ENCODE results near the gene SPATA4. TPM values are rescaled to one million over a fixed set of nuclear protein-coding genes. Genes with fewer than 3 reads are reported as not detected.

Gene SPATA4
- total RNA-seq, 1 donor from 2014 or later: not detected

- H3K9me3 Mint-ChIP-seq (ENCODE audit: unreplicated experiment): no peaks in the 10 kb centered on the region
- H3K4me1 Mint-ChIP-seq (ENCODE audit: low read depth, unreplicated experiment): no peaks in the 10 kb centered on the region
- no peak overlapping the region for H3K4me3 Mint-ChIP-seq (ENCODE audit: unreplicated experiment)
- H3K36me3 Mint-ChIP-seq (ENCODE audit: unreplicated experiment): no peaks in the 10 kb centered on the region
- DNase-seq: no peak
- no peaks in the 10 kb centered on the region for H3K27me3 Mint-ChIP-seq (ENCODE audit: unreplicated experiment)
- H3K27ac Mint-ChIP-seq (ENCODE audit: unreplicated experiment): no peak overlapping the region
- TF ChIP-seq, protein P1, sequence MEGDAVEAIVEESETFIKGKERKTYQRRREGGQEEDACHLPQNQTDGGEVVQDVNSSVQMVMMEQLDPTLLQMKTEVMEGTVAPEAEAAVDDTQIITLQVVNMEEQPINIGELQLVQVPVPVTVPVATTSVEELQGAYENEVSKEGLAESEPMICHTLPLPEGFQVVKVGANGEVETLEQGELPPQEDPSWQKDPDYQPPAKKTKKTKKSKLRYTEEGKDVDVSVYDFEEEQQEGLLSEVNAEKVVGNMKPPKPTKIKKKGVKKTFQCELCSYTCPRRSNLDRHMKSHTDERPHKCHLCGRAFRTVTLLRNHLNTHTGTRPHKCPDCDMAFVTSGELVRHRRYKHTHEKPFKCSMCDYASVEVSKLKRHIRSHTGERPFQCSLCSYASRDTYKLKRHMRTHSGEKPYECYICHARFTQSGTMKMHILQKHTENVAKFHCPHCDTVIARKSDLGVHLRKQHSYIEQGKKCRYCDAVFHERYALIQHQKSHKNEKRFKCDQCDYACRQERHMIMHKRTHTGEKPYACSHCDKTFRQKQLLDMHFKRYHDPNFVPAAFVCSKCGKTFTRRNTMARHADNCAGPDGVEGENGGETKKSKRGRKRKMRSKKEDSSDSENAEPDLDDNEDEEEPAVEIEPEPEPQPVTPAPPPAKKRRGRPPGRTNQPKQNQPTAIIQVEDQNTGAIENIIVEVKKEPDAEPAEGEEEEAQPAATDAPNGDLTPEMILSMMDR (IDR thresholded peaks at IDR 0.05; ENCODE audit: partially characterized antibody, unreplicated experiment): no peak
Observed at GRCh38 chr4:176188654-176189053, 6.7 kb downstream of the SPATA4 start.

DNA sequence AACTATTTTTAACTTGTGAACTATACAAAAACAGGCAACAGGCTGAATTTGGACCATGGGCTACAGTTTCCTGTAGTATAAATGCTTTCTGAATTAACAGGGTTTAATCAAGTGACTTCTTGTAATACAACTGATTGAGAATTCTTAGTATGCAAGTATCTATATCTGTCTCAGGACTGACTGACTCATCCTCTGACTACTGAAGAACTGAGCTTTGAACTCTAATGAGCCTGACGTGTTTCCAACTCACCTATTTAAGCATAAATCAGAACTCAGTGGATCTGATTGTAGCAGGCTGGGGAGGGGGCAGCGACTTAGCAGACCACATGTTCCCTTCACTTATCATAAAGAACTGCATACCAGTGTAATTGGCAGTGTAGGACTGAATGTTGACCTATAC, 7.8 kb downstream of the SPATA4 start:
- no peaks in the 10 kb centered on the region for H3K36me3 Mint-ChIP-seq (ENCODE audit: unreplicated experiment)
- no peak overlapping the region for H3K27ac Mint-ChIP-seq (ENCODE audit: unreplicated experiment)
- DNase-seq: no peak
- H3K9me3 Mint-ChIP-seq (ENCODE audit: unreplicated experiment): no peaks in the 10 kb centered on the region
- H3K27me3 Mint-ChIP-seq (ENCODE audit: unreplicated experiment): no peaks in the 10 kb centered on the region
- no peak overlapping the region for H3K4me3 Mint-ChIP-seq (ENCODE audit: unreplicated experiment)
- TF ChIP-seq, protein P1 (IDR thresholded peaks at IDR 0.05; ENCODE audit: partially characterized antibody, unreplicated experiment): no peak
- H3K4me1 Mint-ChIP-seq (ENCODE audit: low read depth, unreplicated experiment): no peaks in the 10 kb centered on the region

DNA sequence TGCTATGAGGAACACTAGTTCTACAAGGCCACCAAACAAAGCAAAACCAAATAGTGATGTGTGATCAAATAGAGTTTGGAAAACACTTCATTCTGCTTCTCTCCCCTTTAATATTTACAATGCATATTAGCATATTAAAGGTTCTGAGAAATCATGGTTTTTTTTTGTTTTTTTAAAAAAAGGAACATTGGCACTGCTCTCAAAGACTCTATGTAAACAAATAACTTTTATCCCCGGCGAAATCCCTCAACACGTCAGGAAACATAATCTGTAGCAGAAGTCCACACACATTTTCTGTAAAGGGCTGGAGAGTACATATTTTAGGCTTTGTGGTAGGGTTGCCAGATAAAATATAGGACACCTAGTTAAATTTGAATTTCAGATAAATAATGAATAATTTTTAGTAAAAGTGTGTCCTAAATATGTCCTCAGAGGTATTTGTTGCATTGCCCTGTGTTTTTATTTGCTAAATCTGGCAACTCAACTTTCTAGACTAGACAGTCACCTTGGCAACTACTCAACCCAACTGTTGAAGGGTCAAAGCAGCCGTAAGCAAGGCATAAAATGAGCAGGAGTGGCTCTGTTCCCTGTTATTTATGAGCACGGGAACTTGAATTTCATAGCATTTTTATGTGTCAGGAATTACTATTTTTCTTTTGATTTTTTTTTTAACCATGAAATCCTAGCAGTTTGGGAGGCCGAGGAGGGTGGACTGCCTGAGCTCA, 8.6 kb downstream of the SPATA4 start:
- no peaks in the 10 kb centered on the region for H3K9me3 Mint-ChIP-seq (ENCODE audit: unreplicated experiment)
- H3K4me1 Mint-ChIP-seq (ENCODE audit: low read depth, unreplicated experiment): no peaks in the 10 kb centered on the region
- H3K36me3 Mint-ChIP-seq (ENCODE audit: unreplicated experiment): no peaks in the 10 kb centered on the region
- H3K27me3 Mint-ChIP-seq (ENCODE audit: unreplicated experiment): no peaks in the 10 kb centered on the region
- TF ChIP-seq, protein P1 (IDR thresholded peaks at IDR 0.05; ENCODE audit: partially characterized antibody, unreplicated experiment): no peak
- no peak overlapping the region for H3K27ac Mint-ChIP-seq (ENCODE audit: unreplicated experiment)
- no peak overlapping the region for H3K4me3 Mint-ChIP-seq (ENCODE audit: unreplicated experiment)
- DNase-seq: no peak

DNA sequence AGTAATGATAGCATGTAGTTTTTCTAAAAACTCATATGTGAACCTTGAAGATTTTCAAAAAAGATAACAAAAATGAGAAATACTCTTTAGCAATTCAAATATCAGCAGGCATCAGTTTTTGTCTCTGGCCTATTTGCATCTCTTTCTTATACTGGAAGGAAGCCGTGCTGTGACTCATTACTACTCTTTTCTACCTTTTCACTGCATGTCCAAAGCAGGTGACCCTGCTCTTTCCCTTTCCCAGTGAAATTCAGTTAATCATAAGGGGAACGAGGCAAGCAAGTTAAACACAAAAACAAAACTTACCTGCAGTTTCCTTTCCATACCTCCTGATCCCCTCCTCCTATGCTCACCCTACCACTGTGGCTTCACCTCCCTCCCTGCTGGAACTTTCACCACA, 9.3 kb downstream of the SPATA4 start:
- H3K4me1 Mint-ChIP-seq (ENCODE audit: low read depth, unreplicated experiment): no peaks in the 10 kb centered on the region
- no peaks in the 10 kb centered on the region for H3K36me3 Mint-ChIP-seq (ENCODE audit: unreplicated experiment)
- H3K9me3 Mint-ChIP-seq (ENCODE audit: unreplicated experiment): no peaks in the 10 kb centered on the region
- TF ChIP-seq, protein P1 (IDR thresholded peaks at IDR 0.05; ENCODE audit: partially characterized antibody, unreplicated experiment): no peak
- H3K27me3 Mint-ChIP-seq (ENCODE audit: unreplicated experiment): no peaks in the 10 kb centered on the region
- H3K27ac Mint-ChIP-seq (ENCODE audit: unreplicated experiment): no peak overlapping the region
- no peak overlapping the region for H3K4me3 Mint-ChIP-seq (ENCODE audit: unreplicated experiment)
- no peak for DNase-seq

DNA sequence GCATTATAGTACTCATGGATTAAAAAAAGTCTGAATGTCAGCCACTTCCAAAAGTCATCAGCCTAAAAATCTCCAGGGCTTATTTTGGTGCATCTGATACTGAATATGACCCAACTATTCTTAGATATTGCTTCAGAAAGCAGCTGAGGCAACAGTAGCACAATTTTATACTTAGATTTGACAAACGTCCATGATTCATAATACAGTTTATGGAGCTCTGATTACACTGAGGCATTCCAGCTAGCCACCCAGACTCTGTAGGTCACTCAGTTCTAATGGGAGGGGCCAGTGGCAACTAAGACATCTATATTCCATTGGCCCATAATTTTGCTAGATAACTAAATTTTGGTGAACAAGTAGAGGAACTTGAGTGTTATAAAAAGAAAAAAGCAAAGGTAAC, 10.3 kb downstream of the SPATA4 start:
- H3K4me1 Mint-ChIP-seq (ENCODE audit: low read depth, unreplicated experiment): no peaks in the 10 kb centered on the region
- H3K4me3 Mint-ChIP-seq (ENCODE audit: unreplicated experiment): no peak overlapping the region
- TF ChIP-seq, protein P1 (IDR thresholded peaks at IDR 0.05; ENCODE audit: partially characterized antibody, unreplicated experiment): no peak
- DNase-seq: no peak
- no peaks in the 10 kb centered on the region for H3K27me3 Mint-ChIP-seq (ENCODE audit: unreplicated experiment)
- no peaks in the 10 kb centered on the region for H3K9me3 Mint-ChIP-seq (ENCODE audit: unreplicated experiment)
- no peaks in the 10 kb centered on the region for H3K36me3 Mint-ChIP-seq (ENCODE audit: unreplicated experiment)
- no peak overlapping the region for H3K27ac Mint-ChIP-seq (ENCODE audit: unreplicated experiment)

All from glutamatergic neuron (in vitro differentiated cells).